WTC11 (cell line): ENCODE data around the gene XDH. TPM values are rescaled to one million over a fixed set of nuclear protein-coding genes. Genes with fewer than 3 reads are reported as not detected.

ENCODE experiments used
- ATAC-seq: fragments of 200-7000 bp; cut with Tn5 transposase; 2 replicates; pipeline ENCODE4 v1.10.0; 2021; ENCODE audit warnings: mild to moderate bottlenecking, moderate library complexity
- CTCF ChIA-PET: fragments of 300-600 bp; sonication (Branson Sonifier 250); formaldehyde crosslinking; loops from one replicate; lab custom pipeline; 2021; ENCODE audit warnings: antibody characterized with exemption; lab: Charles Lee
- POLR2A ChIA-PET: fragments of 350-600 bp; sonication (Branson Sonifier 250); formaldehyde crosslinking; loops from one replicate; lab custom pipeline; 2021; ENCODE audit warnings: antibody characterized with exemption; lab: Charles Lee
- DNase-seq: peaks from one replicate; pipeline ENCODE4 v3.0.0; 2021; ENCODE audit warnings: low spot score
- H3K27ac Mint-ChIP-seq: 2 replicates; pipeline ENCODE4 v1.8.0; 2021; ENCODE audit warnings: mixed read lengths
- H3K27me3 Mint-ChIP-seq: 2 replicates; pipeline ENCODE4 v1.8.0; 2021; ENCODE audit warnings: low read depth, mild to moderate bottlenecking, moderate library complexity, mixed read lengths
- H3K36me3 Mint-ChIP-seq: 2 replicates; pipeline ENCODE4 v1.8.0; 2021; ENCODE audit warnings: mixed read lengths
- H3K4me1 Mint-ChIP-seq: 2 replicates; pipeline ENCODE4 v1.8.0; 2022; ENCODE audit warnings: mixed read lengths
- H3K4me3 Mint-ChIP-seq: 2 replicates; pipeline ENCODE4 v1.8.0; 2021; ENCODE audit warnings: mild to moderate bottlenecking, moderate library complexity, mixed read lengths
- H3K9me3 Mint-ChIP-seq: 2 replicates; pipeline ENCODE4 v1.8.0; 2021; ENCODE audit warnings: mixed read lengths
- ATF1 ChIP-seq: sonication (generic); formaldehyde crosslinking; IDR thresholded peaks from 2 replicates; pipeline ENCODE4 v1.8.1; 2023; ENCODE audit warnings: mild to moderate bottlenecking, moderate library complexity, missing genetic modification reagents
- ELF4 ChIP-seq: sonication (generic); formaldehyde crosslinking; IDR thresholded peaks from 2 replicates; pipeline ENCODE4 v1.8.1; 2022; ENCODE audit warnings: low read depth, mild to moderate bottlenecking, moderate library complexity, missing genetic modification reagents
- EMX1 ChIP-seq: fragments of 250-450 bp; sonication (Bioruptor Pico); IDR thresholded peaks from 2 replicates; pipeline ENCODE4 v1.8.0; 2021; ENCODE audit warnings: mild to moderate bottlenecking
- TEAD1 ChIP-seq: sonication (generic); formaldehyde crosslinking; IDR thresholded peaks from 2 replicates; pipeline ENCODE4 v1.8.0; 2022; ENCODE audit warnings: mild to moderate bottlenecking, missing genetic modification reagents
- ZBTB21 ChIP-seq: sonication (generic); formaldehyde crosslinking; IDR thresholded peaks from 2 replicates; pipeline ENCODE4 v1.8.1; 2023; ENCODE audit warnings: mild to moderate bottlenecking, missing genetic modification reagents, borderline replicate concordance
- ZNF138 ChIP-seq: sonication (generic); formaldehyde crosslinking; conservative IDR thresholded peaks from 2 replicates; pipeline ENCODE4 v1.8.1; 2022; ENCODE audit warnings: mild to moderate bottlenecking, moderate library complexity, missing genetic modification reagents
- total RNA-seq: library from RNA; stranded (reverse); gene quantifications from 3 replicates; pipeline ENCODE4 v1.2.3, GENCODE V29; 2021
- TF ChIP-seq, protein P1 (sequence below): fragments of 250-450 bp; sonication (Bioruptor Pico); conservative IDR thresholded peaks from 2 replicates; pipeline ENCODE4 v1.9.0; 2021; ENCODE audit warnings: mild to moderate bottlenecking
- TF ChIP-seq, protein P2 (sequence below): sonication (generic); formaldehyde crosslinking; IDR thresholded peaks from 2 replicates; pipeline ENCODE4 v1.8.0; 2023; ENCODE audit warnings: missing genetic modification reagents
- TF ChIP-seq, protein P3 (sequence below): fragments of 250-450 bp; sonication (Bioruptor Pico); IDR thresholded peaks from 2 replicates; pipeline ENCODE4 v1.8.0; 2021; ENCODE audit warnings: mild to moderate bottlenecking
- TF ChIP-seq, protein P4 (sequence below): sonication (generic); formaldehyde crosslinking; IDR thresholded peaks from 2 replicates; pipeline ENCODE4 v1.8.0; 2023; ENCODE audit warnings: missing genetic modification reagents, mild to moderate bottlenecking, borderline replicate concordance
- TF ChIP-seq, protein P5 (sequence below): sonication (generic); formaldehyde crosslinking; IDR thresholded peaks from 2 replicates; pipeline ENCODE4 v1.8.0; 2022; ENCODE audit warnings: mild to moderate bottlenecking, missing genetic modification reagents
- TF ChIP-seq, protein P6 (sequence below): sonication (generic); formaldehyde crosslinking; IDR thresholded peaks from 2 replicates; pipeline ENCODE4 v1.8.0; 2022; ENCODE audit warnings: mild to moderate bottlenecking, missing genetic modification reagents
- TF ChIP-seq, protein P7 (sequence below): sonication (generic); formaldehyde crosslinking; IDR thresholded peaks from 2 replicates; pipeline ENCODE4 v1.8.1; 2023; ENCODE audit warnings: mild to moderate bottlenecking, missing genetic modification reagents
- TF ChIP-seq, protein P8 (sequence below): sonication (generic); formaldehyde crosslinking; IDR thresholded peaks from 2 replicates; pipeline ENCODE4 v1.8.0; 2022; ENCODE audit warnings: mild to moderate bottlenecking, missing genetic modification reagents

Gene XDH
- total RNA-seq, 1 experiment from 2014 or later, result 3.0 TPM

DNA sequence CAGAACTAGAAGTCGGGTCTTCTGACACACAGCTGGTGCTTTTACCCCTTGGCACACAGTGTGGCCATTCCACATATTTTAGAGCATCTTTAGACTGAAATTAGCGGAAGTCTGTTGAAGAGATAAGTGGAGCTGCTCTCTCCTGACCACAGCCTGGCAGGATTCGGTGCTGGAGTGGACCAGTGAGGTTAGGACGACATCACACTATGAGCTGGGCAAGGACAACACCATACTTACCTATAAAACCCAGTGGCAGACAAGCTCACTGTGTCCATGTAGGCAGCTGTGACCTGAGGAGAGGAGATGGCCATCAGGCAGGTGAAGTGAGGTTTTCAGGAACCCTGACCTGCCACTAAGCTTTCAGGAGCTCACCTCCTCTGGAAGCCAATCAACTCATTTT lies 70.1 kb downstream of the XDH start:
- ChIA-PET POLR2A (interaction anchor here (1.3 kb wide), 1 partner anchor 18 kb away, joined by 3 read pairs; no protein-coding TSS in a partner anchor), CTCF (interaction anchor here (1.1 kb wide), 1 partner anchor 11 kb away, joined by 3 read pairs; no protein-coding TSS in a partner anchor)
- TF ChIP-seq, protein P1, sequence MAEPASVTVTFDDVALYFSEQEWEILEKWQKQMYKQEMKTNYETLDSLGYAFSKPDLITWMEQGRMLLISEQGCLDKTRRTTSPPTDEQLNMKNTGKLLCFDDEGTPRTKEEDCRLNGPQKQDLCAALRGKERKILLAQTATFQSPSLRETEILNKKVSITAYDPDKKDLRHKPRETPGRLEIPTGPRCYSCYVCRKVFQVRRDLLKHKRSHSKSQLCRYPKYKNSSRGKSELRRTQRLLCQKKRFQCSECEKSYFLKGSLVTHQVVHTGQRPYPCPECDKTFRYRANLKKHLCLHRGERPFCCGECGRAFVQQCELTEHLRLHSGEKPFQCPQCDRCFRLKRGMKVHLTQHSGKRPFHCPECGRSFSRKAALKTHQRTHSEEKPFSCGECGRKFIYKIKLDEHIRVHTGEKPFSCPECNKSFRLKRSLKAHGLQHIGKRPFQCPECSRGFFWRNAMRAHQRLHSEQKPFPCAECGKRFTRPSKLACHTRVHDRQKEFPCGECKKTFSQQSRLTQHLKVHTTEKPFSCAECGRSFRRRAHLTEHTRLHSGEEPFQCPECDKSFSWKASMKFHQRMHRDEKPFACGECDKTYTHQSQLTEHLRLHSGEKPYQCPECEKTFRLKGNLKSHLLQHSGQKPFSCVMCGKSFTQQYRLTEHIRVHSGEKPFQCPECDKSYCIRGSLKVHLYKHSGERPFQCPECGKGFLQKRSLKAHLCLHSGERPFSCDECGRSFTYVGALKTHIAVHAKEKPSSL (CRISPR knock-in tag), result no peak
- TF ChIP-seq, protein P2, sequence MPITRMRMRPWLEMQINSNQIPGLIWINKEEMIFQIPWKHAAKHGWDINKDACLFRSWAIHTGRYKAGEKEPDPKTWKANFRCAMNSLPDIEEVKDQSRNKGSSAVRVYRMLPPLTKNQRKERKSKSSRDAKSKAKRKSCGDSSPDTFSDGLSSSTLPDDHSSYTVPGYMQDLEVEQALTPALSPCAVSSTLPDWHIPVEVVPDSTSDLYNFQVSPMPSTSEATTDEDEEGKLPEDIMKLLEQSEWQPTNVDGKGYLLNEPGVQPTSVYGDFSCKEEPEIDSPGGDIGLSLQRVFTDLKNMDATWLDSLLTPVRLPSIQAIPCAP, result no peak
- TF ChIP-seq, protein P3, sequence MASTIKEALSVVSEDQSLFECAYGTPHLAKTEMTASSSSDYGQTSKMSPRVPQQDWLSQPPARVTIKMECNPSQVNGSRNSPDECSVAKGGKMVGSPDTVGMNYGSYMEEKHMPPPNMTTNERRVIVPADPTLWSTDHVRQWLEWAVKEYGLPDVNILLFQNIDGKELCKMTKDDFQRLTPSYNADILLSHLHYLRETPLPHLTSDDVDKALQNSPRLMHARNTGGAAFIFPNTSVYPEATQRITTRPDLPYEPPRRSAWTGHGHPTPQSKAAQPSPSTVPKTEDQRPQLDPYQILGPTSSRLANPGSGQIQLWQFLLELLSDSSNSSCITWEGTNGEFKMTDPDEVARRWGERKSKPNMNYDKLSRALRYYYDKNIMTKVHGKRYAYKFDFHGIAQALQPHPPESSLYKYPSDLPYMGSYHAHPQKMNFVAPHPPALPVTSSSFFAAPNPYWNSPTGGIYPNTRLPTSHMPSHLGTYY (CRISPR knock-in tag), result no peak
- TF ChIP-seq ZNF138 (CRISPR knock-in tag) (no peak), EMX1 (CRISPR knock-in tag) (no peak), ATF1 (CRISPR knock-in tag) (no peak), TEAD1 (CRISPR knock-in tag) (no peak), ZBTB21 (CRISPR knock-in tag) (no peak), ELF4 (no peak)
- TF ChIP-seq, protein P4, sequence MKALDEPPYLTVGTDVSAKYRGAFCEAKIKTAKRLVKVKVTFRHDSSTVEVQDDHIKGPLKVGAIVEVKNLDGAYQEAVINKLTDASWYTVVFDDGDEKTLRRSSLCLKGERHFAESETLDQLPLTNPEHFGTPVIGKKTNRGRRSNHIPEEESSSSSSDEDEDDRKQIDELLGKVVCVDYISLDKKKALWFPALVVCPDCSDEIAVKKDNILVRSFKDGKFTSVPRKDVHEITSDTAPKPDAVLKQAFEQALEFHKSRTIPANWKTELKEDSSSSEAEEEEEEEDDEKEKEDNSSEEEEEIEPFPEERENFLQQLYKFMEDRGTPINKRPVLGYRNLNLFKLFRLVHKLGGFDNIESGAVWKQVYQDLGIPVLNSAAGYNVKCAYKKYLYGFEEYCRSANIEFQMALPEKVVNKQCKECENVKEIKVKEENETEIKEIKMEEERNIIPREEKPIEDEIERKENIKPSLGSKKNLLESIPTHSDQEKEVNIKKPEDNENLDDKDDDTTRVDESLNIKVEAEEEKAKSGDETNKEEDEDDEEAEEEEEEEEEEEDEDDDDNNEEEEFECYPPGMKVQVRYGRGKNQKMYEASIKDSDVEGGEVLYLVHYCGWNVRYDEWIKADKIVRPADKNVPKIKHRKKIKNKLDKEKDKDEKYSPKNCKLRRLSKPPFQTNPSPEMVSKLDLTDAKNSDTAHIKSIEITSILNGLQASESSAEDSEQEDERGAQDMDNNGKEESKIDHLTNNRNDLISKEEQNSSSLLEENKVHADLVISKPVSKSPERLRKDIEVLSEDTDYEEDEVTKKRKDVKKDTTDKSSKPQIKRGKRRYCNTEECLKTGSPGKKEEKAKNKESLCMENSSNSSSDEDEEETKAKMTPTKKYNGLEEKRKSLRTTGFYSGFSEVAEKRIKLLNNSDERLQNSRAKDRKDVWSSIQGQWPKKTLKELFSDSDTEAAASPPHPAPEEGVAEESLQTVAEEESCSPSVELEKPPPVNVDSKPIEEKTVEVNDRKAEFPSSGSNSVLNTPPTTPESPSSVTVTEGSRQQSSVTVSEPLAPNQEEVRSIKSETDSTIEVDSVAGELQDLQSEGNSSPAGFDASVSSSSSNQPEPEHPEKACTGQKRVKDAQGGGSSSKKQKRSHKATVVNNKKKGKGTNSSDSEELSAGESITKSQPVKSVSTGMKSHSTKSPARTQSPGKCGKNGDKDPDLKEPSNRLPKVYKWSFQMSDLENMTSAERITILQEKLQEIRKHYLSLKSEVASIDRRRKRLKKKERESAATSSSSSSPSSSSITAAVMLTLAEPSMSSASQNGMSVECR (CRISPR knock-in tag), result no peak
- TF ChIP-seq, protein P5, sequence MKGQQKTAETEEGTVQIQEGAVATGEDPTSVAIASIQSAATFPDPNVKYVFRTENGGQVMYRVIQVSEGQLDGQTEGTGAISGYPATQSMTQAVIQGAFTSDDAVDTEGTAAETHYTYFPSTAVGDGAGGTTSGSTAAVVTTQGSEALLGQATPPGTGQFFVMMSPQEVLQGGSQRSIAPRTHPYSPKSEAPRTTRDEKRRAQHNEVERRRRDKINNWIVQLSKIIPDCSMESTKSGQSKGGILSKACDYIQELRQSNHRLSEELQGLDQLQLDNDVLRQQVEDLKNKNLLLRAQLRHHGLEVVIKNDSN, result no peak
- TF ChIP-seq, protein P6, sequence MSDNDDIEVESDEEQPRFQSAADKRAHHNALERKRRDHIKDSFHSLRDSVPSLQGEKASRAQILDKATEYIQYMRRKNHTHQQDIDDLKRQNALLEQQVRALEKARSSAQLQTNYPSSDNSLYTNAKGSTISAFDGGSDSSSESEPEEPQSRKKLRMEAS (CRISPR knock-in tag), result no peak
- TF ChIP-seq, protein P7, sequence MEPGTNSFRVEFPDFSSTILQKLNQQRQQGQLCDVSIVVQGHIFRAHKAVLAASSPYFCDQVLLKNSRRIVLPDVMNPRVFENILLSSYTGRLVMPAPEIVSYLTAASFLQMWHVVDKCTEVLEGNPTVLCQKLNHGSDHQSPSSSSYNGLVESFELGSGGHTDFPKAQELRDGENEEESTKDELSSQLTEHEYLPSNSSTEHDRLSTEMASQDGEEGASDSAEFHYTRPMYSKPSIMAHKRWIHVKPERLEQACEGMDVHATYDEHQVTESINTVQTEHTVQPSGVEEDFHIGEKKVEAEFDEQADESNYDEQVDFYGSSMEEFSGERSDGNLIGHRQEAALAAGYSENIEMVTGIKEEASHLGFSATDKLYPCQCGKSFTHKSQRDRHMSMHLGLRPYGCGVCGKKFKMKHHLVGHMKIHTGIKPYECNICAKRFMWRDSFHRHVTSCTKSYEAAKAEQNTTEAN (CRISPR knock-in tag), result no peak
- TF ChIP-seq, protein P8, sequence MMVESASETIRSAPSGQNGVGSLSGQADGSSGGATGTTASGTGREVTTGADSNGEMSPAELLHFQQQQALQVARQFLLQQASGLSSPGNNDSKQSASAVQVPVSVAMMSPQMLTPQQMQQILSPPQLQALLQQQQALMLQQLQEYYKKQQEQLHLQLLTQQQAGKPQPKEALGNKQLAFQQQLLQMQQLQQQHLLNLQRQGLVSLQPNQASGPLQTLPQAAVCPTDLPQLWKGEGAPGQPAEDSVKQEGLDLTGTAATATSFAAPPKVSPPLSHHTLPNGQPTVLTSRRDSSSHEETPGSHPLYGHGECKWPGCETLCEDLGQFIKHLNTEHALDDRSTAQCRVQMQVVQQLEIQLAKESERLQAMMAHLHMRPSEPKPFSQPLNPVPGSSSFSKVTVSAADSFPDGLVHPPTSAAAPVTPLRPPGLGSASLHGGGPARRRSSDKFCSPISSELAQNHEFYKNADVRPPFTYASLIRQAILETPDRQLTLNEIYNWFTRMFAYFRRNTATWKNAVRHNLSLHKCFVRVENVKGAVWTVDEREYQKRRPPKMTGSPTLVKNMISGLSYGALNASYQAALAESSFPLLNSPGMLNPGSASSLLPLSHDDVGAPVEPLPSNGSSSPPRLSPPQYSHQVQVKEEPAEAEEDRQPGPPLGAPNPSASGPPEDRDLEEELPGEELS, result no peak
- Mint-ChIP-seq H3K4me3 (no peak overlapping the region), H3K27me3 (no peaks in the 10 kb centered on the region), H3K4me1 (no peaks in the 10 kb centered on the region), H3K9me3 (no peaks in the 10 kb centered on the region), H3K27ac (no peak overlapping the region), H3K36me3 (0 out of 2 replicates have a peak, but pooled peaks cover 3% of the 10 kb centered on the region)
- DNase-seq (no peak), ATAC-seq (no peak)
